HG02973 (cell line): Measurements from ENCODE around the gene GPX1.
A peak's percentile ranks its signal among the peaks of the same experiment; 100 is the strongest.
"Not testable (repeated sequence)": the region's sequence is repeated elsewhere in the genome, so short reads cannot be mapped to it uniquely, and the experiment has no call there.

Source experiments
- ATAC-seq: cut with Tn5 transposase; IDR thresholded peaks from one replicate; pipeline ENCODE4 v1.9.1; 2021; ENCODE audit warnings: moderate library complexity; ENCODE audit not compliant: unreplicated experiment

GPX1 gene

DNA sequence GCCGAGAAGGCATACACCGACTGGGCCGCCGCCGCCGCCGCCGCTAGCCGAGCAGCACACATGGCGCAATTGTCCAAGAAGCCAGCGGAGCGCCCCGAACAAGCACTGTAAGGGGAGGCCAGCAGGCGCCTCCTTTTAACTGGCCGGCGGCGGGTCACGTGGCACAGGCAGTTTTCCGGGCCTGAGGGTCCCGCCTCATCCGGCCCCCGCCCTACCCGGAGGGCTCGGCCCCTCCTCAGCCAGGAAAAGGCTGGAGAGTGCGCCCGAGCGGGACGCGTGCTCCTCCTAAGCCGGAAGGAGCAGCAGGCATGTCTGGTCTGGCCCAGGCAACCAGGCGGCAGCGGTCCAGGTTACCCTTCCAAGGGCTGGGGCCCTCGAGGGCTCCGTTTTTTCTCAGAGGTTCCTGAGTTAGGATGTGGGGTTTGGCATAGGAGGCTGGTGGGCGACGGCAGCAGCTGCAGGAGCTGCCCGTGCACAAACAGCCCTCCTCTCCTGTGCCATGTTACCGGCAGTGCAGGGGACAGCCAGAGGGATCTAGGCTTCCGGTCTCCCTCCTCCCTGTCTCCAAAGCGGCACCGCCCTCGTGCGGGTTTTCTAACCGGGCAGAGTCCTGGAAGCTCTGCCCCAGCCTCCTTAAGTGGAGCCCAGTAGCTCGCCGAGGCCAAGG lies at the start of gene GPX1:
Gene GPX1 (minus strand): TSS at position 137 of the 667 bp plus-strand sequence. CDS start 75 bp downstream, at position 62.
- peak; percentile 76 for ATAC-seq

DNA sequence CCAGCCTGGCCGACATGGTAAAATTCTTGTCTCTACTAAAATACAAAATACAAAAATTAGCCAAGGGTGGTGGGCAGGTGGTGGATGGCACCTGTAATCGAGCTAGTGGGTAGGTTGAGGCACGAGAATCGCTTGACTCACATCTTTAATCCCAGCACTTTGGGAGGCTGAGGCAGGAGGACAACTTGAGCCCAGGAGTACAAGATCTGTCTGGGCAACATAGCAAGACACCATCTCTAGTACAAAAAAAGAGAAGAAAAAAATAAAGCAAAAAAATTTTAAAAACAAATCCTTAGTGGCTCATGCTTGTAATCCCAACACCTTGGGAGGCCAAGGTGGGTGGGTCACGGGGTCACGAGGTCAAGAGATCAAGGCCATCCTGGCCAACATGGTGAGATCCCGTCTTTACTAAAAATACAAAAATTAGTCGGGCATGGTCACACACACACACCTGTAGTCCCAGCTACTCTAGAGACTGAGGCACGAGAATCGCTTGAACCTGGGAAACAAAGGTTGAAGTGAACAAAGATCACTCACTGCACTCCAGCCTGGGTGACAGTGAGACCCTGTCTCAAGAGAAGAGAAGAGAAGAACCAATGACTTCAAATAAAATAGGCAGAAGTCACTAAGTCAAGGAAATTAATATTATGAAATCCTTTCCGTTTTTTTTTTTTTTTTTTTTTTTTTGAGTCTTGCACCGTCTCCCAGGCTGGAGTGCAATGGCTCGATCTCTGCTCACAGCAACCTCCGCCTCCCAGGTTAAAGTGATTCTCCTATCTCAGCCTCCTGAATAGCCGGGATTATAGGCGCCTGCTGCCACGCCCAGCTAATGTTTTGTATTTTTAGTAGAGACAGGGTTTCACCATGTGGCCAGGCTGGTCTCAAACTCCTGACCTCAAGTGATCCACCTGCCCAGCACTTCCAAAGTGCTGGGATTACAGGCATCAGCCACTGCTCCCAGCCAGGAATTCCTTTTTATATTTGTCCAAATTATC lies 48.7 kb upstream of the GPX1 start:
- no peak for ATAC-seq

DNA sequence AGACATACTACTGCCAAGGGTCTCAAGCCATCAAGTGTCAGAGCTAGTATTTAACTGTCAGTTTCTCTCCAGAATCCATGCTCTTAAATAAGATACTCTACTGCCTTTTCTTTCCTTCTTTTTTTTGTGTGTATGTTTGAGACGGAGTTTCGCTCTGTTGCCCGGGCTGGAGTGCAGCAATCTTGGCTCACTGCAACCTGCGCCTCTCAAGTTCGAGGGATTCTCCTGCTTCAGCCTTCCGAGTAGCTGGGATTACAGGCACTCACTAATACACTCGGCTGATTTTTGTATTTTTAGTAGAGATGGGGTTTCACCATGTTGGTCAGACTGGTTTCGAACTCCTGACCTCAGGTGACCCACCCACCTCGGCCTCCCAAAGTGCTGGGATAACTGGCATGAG lies 47.4 kb upstream of the GPX1 start:
- not testable (repeated sequence) for ATAC-seq

- ATAC-seq, result no peak
These were observed 45.7 kb upstream of the GPX1 start for GRCh38 chr3:49403891-49404290.

- ATAC-seq, result no peak
These were observed 43.6 kb upstream of the GPX1 start for GRCh38 chr3:49401766-49402165.

DNA sequence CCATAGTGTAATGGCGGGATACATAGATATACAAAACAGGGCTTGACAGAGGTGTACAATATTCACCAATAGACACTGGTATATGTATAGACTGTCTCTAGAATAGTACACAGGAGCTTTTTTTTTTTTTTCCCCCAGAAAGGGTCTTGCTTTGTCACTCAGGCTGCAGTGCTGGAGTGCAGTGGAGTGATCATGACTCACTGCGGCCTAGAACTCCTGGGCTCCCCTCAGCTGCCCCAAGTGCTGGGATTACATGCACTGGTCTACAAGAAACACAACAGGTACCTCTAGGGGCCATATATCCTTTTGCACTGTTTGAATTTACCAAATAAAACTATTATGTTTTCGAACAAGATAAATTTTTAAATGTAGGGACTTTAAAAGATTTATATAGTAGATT lies 41.3 kb upstream of the GPX1 start:
- no peak for ATAC-seq

DNA sequence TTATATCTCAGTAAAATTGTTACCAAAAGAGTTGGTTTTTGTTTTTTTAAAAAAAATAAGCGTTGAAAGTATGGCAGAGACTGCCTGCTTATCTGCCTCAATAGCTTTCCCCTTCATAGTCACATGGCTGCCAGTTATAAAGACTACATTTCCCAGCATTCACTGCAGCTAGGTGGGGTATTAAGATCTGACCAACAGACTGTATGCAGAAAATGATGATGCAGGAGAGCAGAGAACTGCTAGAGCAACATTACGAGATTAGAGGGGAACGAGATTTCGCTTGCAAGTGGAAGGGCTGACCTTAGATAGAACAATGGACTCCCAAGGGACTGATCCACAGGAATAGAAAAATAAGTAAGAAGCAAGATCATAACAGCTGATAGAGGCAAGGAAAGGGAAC lies 39.3 kb upstream of the GPX1 start:
- ATAC-seq, result no peak

DNA sequence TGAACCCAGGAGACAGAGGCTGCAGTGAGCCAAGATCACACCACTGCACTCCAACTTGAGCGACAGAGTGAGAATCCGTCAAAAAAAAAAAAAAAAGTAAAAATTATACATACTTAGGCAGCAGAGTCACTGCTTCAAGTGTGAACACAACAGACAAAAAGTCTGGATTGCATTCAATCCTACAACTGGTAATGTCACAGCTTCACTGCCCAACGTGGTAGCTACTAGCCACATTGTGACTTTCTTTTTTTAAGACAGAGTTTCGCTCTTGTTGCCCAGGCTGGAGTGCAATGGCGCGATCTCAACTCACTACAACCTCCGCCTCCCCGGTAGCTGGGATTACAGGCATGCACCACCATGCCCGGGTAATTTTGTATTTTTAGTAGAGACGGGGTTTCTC lies 33.2 kb upstream of the GPX1 start:
- not testable (repeated sequence) for ATAC-seq

- ATAC-seq, result no peak
These were observed 31.1 kb upstream of the GPX1 start for GRCh38 chr3:49389297-49389696.

- ATAC-seq, result no peak
These were observed 30.2 kb upstream of the GPX1 start for GRCh38 chr3:49388289-49388820.

DNA sequence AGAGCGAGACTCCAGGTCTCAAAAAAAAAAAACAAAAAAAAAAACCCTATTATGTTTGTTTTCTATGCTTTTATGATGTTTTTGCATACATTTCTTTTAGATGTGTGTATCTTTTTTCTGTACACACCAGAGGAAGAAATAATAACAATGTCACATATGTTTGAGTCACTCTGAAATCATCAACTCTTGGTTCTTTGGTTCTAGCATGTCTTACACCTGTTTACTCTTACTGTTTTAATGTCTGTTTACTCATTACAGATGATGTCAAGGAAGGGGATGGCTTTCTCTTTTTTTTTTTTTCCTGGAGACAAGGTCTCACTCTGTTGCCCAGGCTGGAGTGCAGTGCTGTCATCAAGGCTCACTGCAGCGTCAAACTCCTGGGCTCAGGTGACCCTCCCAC lies 29.6 kb upstream of the GPX1 start:
- no peak for ATAC-seq

- no peak for ATAC-seq
These were observed 28.1 kb upstream of the GPX1 start for GRCh38 chr3:49386056-49386756.

DNA sequence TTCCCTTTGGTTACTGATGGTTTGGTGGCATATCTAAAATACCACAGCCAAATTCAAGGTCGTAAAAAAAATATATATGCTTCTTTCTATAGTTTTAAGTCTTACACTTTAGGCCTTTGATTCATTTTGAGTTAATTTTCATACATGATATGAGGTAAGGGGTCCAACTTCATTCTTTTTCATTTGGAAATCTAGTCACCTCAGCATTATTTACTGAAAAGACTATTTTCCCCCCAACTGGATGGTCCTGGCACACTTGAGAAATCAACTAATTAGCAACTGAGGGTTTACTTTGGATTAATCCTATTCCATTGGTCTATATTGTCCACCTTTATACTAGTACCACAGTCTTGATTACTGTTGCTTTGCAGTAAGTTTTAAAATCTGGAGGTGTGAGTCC lies 27.5 kb upstream of the GPX1 start:
- no peak for ATAC-seq

DNA sequence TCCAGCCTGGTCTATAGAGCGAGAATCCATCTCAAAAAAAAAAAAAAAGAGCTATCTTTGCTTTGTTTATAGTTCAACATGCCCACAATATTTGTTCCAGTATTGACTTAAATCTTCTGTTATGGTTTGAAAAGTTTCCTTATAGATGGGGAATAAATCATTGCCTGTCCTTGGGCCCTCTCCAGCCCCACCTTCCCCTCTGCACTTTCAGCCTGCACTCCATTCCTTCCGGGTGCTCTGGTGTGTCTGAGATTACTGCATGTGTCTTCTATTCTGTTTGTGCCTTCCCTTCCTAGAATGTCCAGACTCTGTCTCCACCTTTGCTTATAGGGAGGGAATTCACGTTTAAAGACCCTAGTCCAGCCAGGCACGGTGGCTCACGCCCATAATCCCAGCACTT lies 25.2 kb upstream of the GPX1 start:
- no peak for ATAC-seq

DNA sequence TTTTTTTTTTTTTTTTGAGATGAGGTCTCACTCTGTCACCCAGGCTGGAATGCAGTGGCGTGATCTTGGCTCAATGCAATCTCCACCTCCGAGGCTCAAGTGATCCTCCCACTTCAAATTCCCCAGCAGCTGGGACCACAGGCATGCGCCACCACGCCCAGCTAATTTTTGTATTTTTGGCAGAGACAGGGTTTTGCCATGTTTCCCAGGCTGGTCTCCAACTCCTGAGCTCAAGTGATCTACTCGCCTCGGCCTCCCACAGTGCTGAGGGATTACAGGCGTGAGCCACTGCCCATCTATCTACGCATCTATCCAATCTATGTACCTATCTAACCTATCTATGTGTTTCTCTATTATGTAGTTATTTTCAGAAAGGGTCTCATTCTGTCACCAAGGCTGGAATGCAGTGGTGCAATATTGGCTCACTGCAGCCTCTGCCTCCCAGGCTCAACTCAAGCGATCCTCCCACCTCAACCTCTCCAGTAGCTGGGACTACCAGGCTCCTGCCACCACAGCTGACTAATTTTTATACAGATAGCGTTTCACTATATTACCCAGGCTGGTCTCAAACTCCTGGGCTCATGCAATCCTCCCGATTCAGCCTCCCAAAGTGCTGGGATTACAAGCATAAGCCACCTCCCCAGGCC lies 20.2 kb upstream of the GPX1 start:
- ATAC-seq, result no peak

DNA sequence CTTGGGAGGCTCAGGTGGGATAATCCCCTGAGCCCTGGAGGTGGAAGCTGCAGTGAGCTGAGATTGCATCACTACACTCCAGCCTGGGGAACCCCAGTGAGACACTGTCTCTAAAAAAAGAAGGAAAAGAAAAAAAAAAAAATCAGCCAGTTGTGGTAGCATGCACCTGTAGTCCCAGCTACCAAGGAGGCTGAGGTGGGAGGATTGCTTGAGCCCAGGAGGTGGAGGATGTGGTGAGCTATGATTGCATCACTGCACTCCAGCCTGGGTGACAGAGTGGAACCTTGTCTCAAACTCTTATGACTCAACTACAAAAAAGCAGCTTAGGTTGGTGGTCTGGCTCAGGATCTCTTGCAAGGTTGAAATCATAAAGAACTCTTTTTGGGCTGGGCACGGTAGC lies 19.3 kb upstream of the GPX1 start:
- no peak for ATAC-seq

DNA sequence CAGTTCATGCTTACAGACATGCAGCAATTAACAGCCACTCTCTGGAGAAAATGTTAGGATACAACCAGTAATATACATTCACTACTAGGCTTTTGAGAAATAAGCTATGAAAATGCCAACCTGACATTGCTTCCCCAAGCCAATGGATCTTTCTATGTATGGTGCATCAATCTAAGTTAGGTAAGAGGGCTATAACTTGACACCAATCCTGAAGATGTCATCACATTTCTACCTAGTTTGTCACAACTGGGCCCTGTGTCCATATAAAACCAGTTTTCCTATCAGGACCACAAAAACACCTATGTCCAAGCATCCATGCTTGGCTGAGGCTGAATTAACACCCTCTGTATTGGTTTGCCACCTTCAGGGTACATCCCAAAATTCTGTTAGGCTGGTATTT lies 13.8 kb upstream of the GPX1 start:
- no peak for ATAC-seq

DNA sequence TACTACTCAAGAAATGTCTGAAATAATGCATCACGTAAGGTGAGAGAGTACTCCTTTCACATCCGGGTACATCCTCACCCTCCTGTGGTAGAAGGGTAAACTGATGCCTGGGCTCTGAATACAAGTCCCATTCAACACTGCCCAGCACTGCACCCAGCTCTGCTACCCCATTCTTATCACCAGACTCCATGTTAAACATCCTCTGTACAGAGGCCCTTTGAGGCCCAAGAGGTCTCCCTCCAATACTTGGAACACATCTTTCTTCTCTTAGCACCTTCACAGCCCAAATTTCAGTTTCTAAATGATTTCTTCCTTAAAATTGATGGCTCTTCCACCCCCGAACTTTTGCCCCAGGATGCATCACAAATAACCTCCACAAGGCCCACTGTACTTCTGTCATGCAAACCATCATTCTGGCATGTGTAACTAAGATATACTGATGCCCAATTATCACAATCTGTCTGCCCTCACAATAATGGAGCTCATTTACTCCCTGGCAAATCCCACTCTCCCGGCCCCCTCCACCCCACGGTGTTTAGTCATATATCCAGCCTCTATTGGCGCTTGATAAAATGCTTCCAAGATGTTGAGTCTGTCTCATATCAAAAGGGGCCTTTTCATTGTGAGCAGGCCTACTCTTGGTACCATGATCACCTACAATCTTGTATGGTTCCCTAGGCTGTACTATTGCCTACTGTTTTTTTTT lies 12.6 kb upstream of the GPX1 start:
- no peak for ATAC-seq

DNA sequence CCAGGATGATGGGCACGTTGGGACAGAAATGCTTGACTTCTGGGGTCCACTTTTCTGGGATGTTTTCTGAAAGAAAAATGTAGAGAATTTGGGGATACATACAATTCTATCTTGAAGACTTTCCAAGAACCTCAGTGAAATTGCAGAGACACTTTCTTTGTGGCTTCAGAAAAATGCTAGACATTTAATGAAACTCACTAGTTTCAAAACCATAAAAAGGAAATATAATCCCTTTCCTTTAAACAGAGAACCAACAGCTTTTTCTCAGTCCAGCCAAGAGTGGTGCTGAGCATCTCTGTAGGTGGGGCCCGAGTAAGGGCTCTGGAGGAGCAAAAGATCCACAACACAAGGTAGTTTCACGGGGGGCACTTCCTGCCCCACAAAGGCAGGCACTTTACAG lies 4.4 kb upstream of the GPX1 start:
- no peak for ATAC-seq

- no peak for ATAC-seq
These were observed 1.5 kb upstream of the GPX1 start for GRCh38 chr3:49359623-49360022.
